ENCODE data around the gene LOXL3.

DNA sequence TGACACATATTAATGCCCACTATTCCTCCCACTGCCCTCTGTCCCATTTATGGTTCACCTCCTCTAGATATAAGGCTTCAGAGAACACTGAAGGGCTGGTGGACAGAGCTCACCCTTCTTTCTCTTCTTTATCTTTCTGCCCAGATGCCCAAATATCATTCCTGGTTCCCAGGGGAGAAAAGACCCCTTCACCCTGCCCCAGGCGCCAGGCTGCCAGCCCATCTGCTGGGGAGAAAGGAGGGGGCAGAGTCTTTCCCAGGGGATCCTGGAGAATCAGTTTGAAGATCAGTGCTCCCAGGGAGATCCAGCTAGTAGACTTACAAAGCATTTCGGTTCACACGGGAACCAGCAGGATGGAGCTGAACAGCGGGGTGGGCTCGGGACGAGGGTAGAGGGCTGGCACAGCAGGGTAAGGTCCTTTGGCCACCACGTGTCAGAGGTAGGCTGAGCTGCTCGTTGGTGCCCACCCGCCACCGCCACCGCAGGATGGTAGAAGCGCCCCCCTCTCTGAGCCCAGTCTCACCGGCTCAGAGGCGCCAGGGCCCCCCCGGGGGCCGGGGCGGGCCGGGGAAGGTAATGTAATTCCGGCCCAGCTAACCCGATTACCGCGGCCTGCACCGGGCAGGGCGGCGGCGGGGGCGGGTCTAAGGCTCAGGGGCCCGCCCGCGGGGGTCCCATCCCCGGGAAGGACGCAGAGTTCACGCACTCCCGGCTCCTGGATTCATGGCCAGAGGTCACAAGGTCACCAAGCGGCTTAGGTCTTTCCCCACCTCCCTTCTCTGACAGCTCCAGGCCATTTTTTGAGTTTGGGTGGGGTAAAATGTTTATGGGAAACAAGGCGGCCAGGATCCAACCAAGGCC is 40.8 kb downstream of the LOXL3 start:
- TF ChIP-seq, protein P1, sequence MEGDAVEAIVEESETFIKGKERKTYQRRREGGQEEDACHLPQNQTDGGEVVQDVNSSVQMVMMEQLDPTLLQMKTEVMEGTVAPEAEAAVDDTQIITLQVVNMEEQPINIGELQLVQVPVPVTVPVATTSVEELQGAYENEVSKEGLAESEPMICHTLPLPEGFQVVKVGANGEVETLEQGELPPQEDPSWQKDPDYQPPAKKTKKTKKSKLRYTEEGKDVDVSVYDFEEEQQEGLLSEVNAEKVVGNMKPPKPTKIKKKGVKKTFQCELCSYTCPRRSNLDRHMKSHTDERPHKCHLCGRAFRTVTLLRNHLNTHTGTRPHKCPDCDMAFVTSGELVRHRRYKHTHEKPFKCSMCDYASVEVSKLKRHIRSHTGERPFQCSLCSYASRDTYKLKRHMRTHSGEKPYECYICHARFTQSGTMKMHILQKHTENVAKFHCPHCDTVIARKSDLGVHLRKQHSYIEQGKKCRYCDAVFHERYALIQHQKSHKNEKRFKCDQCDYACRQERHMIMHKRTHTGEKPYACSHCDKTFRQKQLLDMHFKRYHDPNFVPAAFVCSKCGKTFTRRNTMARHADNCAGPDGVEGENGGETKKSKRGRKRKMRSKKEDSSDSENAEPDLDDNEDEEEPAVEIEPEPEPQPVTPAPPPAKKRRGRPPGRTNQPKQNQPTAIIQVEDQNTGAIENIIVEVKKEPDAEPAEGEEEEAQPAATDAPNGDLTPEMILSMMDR (IDR thresholded peaks at IDR 0.05; ENCODE audit: insufficient read depth, low read length, poor library complexity, severe bottlenecking) = no peak
- TF ChIP-seq EZH2phosphoT487 (conservative IDR thresholded peaks at IDR 0.05; ENCODE audit: low read length) = no peak
